ENCODE measurements around the gene LENEP.

LENEP gene

DNA sequence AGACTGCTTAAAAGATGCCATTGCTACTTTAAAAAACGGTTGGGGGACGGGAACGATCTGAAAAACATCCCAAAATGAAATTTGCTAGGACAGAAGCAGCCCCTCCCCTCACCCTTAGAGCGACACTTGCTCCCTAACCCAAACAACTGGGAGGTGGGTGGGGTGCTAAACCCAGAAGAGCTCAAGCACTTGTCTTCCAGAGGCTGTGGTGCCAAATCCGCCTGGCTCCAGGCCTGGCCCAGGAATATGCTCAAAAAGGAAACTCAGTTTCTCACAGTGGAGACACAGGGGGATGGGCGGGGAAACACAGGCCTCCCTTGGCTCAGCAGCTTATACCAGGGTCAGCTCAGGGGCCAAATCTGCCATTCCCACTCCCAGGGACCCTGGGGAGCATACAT, 36.8 kb upstream of the LENEP start:
- TF ChIP-seq, protein P1, sequence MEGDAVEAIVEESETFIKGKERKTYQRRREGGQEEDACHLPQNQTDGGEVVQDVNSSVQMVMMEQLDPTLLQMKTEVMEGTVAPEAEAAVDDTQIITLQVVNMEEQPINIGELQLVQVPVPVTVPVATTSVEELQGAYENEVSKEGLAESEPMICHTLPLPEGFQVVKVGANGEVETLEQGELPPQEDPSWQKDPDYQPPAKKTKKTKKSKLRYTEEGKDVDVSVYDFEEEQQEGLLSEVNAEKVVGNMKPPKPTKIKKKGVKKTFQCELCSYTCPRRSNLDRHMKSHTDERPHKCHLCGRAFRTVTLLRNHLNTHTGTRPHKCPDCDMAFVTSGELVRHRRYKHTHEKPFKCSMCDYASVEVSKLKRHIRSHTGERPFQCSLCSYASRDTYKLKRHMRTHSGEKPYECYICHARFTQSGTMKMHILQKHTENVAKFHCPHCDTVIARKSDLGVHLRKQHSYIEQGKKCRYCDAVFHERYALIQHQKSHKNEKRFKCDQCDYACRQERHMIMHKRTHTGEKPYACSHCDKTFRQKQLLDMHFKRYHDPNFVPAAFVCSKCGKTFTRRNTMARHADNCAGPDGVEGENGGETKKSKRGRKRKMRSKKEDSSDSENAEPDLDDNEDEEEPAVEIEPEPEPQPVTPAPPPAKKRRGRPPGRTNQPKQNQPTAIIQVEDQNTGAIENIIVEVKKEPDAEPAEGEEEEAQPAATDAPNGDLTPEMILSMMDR (conservative IDR thresholded peaks at IDR 0.05; ENCODE audit: low read depth, low read length) = no peak
- DNase-seq (ENCODE audit: low read depth) = no peak

DNA sequence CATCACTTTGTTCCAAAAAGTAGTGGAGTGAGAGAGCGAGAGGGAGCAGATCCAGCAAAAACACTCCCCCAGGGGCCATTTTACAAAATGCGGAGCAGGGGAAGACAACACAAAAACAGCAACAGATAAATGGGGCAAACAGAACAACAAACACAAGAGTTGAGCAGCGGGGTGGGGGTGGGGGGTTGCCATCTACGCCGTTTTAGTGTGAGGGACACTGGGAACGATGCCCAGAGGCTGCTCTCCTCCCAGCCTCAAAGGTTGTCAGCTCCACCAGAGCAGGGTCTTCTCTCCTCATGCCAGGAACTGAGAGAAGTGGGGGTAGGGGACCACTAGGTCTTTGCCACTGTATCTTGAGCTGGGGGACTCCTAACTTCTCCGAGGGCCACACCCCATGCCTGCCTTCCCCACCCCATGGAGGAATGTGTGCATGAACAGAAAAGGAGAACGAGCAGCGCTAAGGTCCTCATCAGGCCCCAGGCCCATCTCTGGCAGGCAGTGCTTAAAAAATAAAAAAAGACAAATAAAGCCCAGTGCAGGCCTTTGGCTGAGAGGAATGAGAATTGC, 36.2 kb upstream of the LENEP start:
- no peak overlapping the region for H3K4me3 ChIP-seq (ENCODE audit: low read length)
- DNase-seq (ENCODE audit: low read depth) = no peak
- TF ChIP-seq, protein P1 (conservative IDR thresholded peaks at IDR 0.05; ENCODE audit: low read depth, low read length) = no peak

More for the DNA sequence above, 36.8 kb upstream of the LENEP start:
- H3K4me3 ChIP-seq (ENCODE audit: low read length) = peak overlapping the region; percentile 77

DNA sequence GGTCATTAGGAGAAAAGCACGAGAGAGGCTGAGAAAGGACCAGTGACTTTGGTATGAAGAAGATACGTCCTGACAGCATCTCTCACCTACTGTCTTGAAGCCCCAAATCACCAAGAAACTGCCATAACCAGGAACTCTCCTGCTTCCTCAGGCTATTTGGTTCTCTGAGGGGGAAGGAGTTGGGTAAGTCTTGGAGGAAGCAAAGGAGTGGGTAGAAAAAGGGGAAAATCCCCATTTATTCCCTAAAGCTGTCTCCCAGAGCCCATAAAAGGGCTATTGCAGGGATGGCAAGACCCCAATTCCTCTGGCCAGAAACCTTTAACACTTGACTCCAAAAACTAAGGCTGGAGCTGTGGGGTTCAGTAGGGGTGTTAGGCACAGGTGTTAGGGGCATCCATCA, 35.4 kb upstream of the LENEP start:
- no peak for DNase-seq (ENCODE audit: low read depth)
- H3K4me3 ChIP-seq (ENCODE audit: low read length) = no peak overlapping the region
- TF ChIP-seq, protein P1 (conservative IDR thresholded peaks at IDR 0.05; ENCODE audit: low read depth, low read length) = no peak

DNA sequence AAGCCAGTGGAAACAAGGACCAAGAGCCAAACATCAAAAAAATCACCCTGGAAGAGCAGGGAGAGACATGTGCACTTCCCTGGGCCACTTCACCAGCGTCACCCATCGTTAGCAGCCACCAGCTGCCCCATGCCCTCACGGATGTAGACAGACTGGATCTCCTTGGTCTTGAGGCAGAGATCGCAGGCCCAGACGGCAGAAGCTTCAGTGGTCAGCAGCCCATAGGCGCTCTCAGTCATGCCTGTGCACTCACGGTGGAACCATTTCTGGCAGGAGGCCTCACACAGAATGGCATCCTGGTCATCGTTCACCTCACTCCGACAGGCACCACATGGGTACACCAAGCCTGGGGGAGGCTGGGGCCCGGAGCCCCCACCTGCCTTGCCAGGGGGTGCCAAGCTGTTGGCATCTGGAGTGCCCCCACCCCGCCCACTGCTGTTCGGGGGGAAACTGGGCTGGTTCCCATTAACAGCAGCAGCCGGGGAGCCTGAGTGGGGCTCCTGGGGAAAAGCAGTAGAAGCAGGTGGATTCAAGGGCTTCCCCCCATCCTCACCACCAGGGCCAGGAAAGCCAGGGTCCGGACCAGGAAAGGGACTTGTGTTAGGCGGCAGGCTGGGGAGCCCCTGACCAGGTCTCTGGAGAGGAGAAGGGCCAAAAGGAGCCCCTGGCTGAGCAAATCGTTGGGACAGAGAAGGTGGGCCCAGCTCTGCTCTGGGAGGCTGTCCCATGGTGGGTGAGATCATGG, 34.5 kb upstream of the LENEP start:
- TF ChIP-seq, protein P1 (conservative IDR thresholded peaks at IDR 0.05; ENCODE audit: low read depth, low read length) = no peak
- DNase-seq (ENCODE audit: low read depth) = no peak
- no peak overlapping the region for H3K4me3 ChIP-seq (ENCODE audit: low read length)

DNA sequence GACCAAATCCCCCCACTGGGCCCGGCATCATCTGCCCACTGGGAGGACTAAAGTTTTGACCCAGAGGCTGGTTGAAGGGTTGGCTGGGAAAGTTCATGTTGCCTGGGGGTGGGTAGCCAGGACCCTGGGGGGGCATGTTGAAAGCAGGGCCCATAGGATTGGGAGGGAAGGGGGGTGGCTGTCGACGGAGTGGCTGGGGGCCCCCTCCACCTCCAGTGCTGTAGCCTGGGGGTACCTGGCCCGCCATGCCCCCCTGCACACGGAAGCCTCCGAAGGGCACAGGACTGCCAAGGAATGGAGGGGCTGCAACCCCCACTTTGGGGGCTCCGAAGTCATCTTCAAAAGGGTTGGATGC, 34.0 kb upstream of the LENEP start:
- no peak overlapping the region for H3K4me3 ChIP-seq (ENCODE audit: low read length)
- no peak for DNase-seq (ENCODE audit: low read depth)
- TF ChIP-seq, protein P1 (conservative IDR thresholded peaks at IDR 0.05; ENCODE audit: low read depth, low read length) = no peak

DNA sequence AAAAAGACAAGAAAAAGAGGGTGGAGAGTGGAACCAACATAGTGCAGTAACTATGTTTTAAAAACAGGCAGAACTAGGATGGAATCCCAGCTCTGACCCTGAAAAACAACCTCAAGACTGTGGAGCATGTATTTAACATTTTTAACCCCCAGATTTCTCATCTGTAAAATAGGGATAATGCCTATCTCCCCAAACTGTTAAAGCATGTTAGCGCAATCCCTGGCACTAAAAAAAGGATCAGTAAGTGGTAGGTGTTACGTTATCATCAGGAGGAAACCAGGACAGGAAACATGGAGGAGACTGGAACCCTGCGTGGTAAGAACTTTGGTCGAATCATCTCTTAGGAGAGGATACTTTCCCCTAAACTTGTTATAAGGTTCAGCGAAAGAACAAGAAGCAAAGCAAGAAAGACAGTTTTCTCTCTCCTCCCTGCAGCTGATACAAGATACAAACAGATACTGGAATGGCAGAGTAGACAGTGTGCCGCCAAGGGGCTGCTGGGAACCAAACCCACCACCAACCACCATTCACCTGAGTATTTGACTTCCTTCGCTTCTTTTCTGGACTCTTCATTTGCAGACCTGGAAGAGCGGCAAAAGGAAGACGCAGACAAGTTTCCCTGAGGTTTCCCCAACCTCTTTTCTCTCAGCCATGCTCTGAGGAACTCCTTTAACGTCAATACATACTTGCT, 32.8 kb upstream of the LENEP start:
- TF ChIP-seq, protein P1 (conservative IDR thresholded peaks at IDR 0.05; ENCODE audit: low read depth, low read length) = no peak
- no peak for DNase-seq (ENCODE audit: low read depth)

More for the DNA sequence above, 32.8 kb upstream of the LENEP start:
- H3K4me3 ChIP-seq (ENCODE audit: low read length) = peak overlapping the region; percentile 67

Measured in retinal pigment epithelial cell (primary cell).